MM.1S (cell line): ENCODE results near the gene SSBP3.

Experiments
- DNase-seq: peaks from one replicate; pipeline ENCODE4 v3.0.0-alpha.2; 2015
- H2AFZ ChIP-seq: fragments of 300-600 bp; sonication (generic); 2 replicates; pipeline ENCODE4 v1.6.0; 2016; ENCODE audit warnings: antibody characterized with exemption, low read length
- H3F3A ChIP-seq: fragments of 300-600 bp; sonication (generic); 2 replicates; pipeline ENCODE4 v1.6.1; 2016; ENCODE audit warnings: mild to moderate bottlenecking, antibody characterized with exemption, low read length, moderate library complexity, mixed read lengths; ENCODE audit not compliant: insufficient read depth
- H3K27ac ChIP-seq: fragments of 300-600 bp; sonication (generic); 2 replicates; pipeline ENCODE4 v1.5.1; 2016; ENCODE audit warnings: mild to moderate bottlenecking, low read length
- H3K27me3 ChIP-seq: fragments of 300-600 bp; sonication (generic); replicated peaks from 2 replicates; pipeline ENCODE4 v1.6.0; 2016; ENCODE audit warnings: low read length; ENCODE audit not compliant: insufficient read depth
- H3K36me3 ChIP-seq: fragments of 300-600 bp; sonication (generic); replicated peaks from 2 replicates; pipeline ENCODE4 v1.6.1; 2016; ENCODE audit warnings: mild to moderate bottlenecking, low read length, mixed read lengths; ENCODE audit not compliant: insufficient read depth
- H3K4me1 ChIP-seq: fragments of 300-600 bp; sonication (generic); 2 replicates; pipeline ENCODE4 v1.6.1; 2016; ENCODE audit warnings: low read length, mixed read lengths
- H3K4me2 ChIP-seq: fragments of 300-600 bp; sonication (generic); 2 replicates; pipeline ENCODE4 v1.6.0; 2016; ENCODE audit warnings: low read depth, low read length
- H3K4me3 ChIP-seq: fragments of 300-600 bp; sonication (generic); 2 replicates; pipeline ENCODE4 v1.5.1; 2016; ENCODE audit warnings: low read length, mixed read lengths
- H3K79me2 ChIP-seq: fragments of 300-600 bp; sonication (generic); 2 replicates; pipeline ENCODE4 v1.6.1; 2016; ENCODE audit warnings: mixed run types, low read length, mixed read lengths
- H3K9ac ChIP-seq: fragments of 300-600 bp; sonication (generic); 2 replicates; pipeline ENCODE4 v1.6.1; 2016; ENCODE audit warnings: low read length, mixed read lengths
- H3K9me2 ChIP-seq: fragments of 300-600 bp; sonication (generic); replicated peaks from 2 replicates; pipeline ENCODE4 v1.6.1; 2016; ENCODE audit warnings: mild to moderate bottlenecking, low read length, mixed read lengths; ENCODE audit not compliant: insufficient read depth
- H3K9me3 ChIP-seq: fragments of 300-600 bp; sonication (generic); replicated peaks from 2 replicates; pipeline ENCODE4 v1.6.1; 2016; ENCODE audit warnings: mild to moderate bottlenecking, low read length, mixed read lengths; ENCODE audit not compliant: insufficient read depth
- H4K20me1 ChIP-seq: fragments of 300-600 bp; sonication (generic); 2 replicates; pipeline ENCODE4 v1.6.1; 2016; ENCODE audit warnings: mild to moderate bottlenecking, low read length, moderate library complexity, mixed read lengths; ENCODE audit not compliant: insufficient read depth
- EZH2 ChIP-seq: fragments of 300-600 bp; sonication (generic); optimal IDR thresholded peaks from 2 replicates; pipeline ENCODE3; 2017; ENCODE audit warnings: low read depth, mild to moderate bottlenecking, antibody characterized with exemption, low read length, mixed read lengths
- EZH2phosphoT487 ChIP-seq: fragments of 300-600 bp; sonication (generic); IDR thresholded peaks from 2 replicates; pipeline ENCODE4 v1.6.1; 2018; ENCODE audit warnings: antibody characterized with exemption, low read length
- TF ChIP-seq, protein P1 (sequence below): fragments of 300-600 bp; sonication (generic); IDR thresholded peaks from 2 replicates; pipeline ENCODE4 v1.5.1; 2016; ENCODE audit warnings: antibody characterized with exemption, low read length, mixed read lengths

SSBP3 gene

DNA sequence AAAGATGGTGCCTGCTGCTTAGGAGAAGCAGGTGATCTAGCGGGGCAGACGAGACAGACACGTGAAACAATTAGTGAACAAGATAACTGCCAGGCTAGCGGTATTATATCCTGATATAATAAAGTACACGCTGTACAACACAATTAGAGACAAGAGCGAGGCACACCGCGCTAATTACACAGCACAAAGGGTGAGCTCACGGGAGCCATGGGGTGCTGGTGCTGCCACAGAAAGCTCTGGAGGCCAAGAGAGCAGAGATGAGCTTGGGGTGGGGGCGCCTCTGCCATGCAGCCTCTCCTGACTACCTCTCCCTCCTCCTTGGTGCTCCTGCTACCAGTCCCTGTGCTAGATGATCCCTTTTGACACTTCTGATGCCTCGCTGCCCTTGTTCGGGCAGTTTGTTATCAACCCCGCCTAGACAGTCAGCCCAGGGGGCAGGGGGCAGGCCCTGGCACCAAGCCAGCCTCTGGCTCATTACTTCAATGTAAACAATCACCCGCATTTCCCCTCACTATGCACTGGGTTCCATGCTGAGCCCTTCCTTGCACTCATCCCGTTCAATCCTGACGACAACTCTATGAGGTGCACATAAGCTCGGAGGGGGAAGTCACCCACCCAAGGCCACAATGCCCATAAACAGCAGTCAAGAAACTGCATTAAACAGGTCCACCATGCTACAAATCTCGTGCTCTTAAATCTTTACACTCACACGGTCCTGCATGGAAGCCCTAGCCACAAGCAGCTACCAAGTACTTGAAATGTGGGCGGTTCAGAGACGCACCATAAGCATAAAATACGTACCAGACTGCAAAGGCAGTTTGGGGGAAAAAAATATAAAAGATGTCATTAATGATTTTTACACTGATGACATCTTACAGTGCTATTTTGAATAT is 103.0 kb downstream of the SSBP3 start:
- Histone ChIP-seq H3K79me2 (peaks cover 44% of the 10 kb centered on the region), H3K9me3 (no peaks in the 10 kb centered on the region), H4K20me1 (no peaks in the 10 kb centered on the region), H3K27ac (no peak overlapping the region), H3K9me2 (no peaks in the 10 kb centered on the region), H3K27me3 (no peaks in the 10 kb centered on the region), H3F3A (no peaks in the 10 kb centered on the region), H3K36me3 (no peaks in the 10 kb centered on the region), H3K4me3 (no peak overlapping the region), H3K4me1 (no peaks in the 10 kb centered on the region), H2AFZ (no peak overlapping the region), H3K9ac (no peak overlapping the region), H3K4me2 (no peak overlapping the region)
- DNase-seq = no peak
- TF ChIP-seq, protein P1, sequence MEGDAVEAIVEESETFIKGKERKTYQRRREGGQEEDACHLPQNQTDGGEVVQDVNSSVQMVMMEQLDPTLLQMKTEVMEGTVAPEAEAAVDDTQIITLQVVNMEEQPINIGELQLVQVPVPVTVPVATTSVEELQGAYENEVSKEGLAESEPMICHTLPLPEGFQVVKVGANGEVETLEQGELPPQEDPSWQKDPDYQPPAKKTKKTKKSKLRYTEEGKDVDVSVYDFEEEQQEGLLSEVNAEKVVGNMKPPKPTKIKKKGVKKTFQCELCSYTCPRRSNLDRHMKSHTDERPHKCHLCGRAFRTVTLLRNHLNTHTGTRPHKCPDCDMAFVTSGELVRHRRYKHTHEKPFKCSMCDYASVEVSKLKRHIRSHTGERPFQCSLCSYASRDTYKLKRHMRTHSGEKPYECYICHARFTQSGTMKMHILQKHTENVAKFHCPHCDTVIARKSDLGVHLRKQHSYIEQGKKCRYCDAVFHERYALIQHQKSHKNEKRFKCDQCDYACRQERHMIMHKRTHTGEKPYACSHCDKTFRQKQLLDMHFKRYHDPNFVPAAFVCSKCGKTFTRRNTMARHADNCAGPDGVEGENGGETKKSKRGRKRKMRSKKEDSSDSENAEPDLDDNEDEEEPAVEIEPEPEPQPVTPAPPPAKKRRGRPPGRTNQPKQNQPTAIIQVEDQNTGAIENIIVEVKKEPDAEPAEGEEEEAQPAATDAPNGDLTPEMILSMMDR = no peak
- TF ChIP-seq EZH2 (no peak), EZH2phosphoT487 (no peak)

DNA sequence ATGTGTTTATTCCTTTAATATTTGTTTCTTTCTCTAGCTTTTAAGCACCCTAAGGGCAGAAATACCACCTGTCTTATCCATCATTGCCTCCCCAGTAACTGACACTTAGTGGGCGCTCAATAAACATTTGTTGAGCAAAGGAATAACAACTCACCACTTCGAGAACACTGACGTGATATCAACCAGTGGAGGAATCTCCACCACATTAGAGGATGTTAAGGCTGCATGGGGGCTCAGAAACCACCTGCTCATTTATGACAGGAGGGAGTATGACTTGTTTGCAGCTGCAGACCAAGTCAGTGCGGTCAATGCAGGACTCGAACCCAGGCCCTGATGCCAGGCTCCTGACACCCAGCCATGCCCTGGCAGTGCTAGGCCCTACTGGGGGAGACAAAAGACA is 103.6 kb downstream of the SSBP3 start:
- DNase-seq = no peak
- Histone ChIP-seq H3K9ac (no peak overlapping the region), H3K4me1 (no peaks in the 10 kb centered on the region), H3K9me2 (no peaks in the 10 kb centered on the region), H3K9me3 (no peaks in the 10 kb centered on the region), H3F3A (no peaks in the 10 kb centered on the region), H3K79me2 (peaks cover 44% of the 10 kb centered on the region), H4K20me1 (no peaks in the 10 kb centered on the region), H3K4me2 (no peak overlapping the region), H3K27me3 (no peaks in the 10 kb centered on the region), H3K27ac (no peak overlapping the region), H3K36me3 (no peaks in the 10 kb centered on the region), H2AFZ (no peak overlapping the region), H3K4me3 (no peak overlapping the region)
- TF ChIP-seq EZH2phosphoT487 = no peak
- no peak for TF ChIP-seq EZH2
- TF ChIP-seq, protein P1 = no peak

DNA sequence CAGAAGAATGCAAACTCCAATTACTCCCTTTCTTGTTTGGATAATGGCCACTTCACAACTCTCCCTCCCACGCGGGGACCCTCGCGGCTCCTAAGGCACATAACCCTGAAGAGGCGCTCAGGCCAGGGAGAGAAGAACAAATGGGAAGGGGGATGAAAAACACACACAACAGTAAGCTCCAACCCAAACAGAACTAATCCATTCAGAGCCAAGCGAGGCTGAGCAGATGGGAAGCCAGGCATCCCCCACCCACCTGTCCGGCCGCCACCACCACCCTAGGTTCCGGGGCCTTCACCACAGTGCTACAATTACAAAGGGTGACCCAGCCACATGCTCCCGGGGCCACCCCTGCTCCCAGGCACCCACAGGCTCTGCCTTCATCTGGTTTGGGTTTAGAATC is 104.7 kb downstream of the SSBP3 start:
- TF ChIP-seq EZH2phosphoT487 (no peak), EZH2 (no peak)
- TF ChIP-seq, protein P1 = no peak
- H3K79me2 ChIP-seq = peaks cover 36% of the 10 kb centered on the region
- no peaks in the 10 kb centered on the region for H3K36me3 ChIP-seq
- no peaks in the 10 kb centered on the region for H3K27me3 ChIP-seq
- no peak overlapping the region for H3K27ac ChIP-seq
- H4K20me1 ChIP-seq = no peaks in the 10 kb centered on the region
- H3K4me3 ChIP-seq = no peak overlapping the region
- H3F3A ChIP-seq = no peaks in the 10 kb centered on the region
- no peaks in the 10 kb centered on the region for H3K9me3 ChIP-seq
- H3K9ac ChIP-seq = no peak overlapping the region
- H3K4me2 ChIP-seq = no peak overlapping the region
- no peaks in the 10 kb centered on the region for H3K4me1 ChIP-seq
- H3K9me2 ChIP-seq = no peaks in the 10 kb centered on the region
- DNase-seq = no peak
- no peak overlapping the region for H2AFZ ChIP-seq
